GM12878 (cell line): ENCODE results near the gene TRNT1. TPM values are rescaled to one million over a fixed set of nuclear protein-coding genes. Genes with fewer than 3 reads are reported as not detected.

Experiments used
- BACH1 ChIP-seq: fragments of 450-650 bp; IDR thresholded peaks from 2 replicates; pipeline ENCODE4 v1.6.1; 2017; ENCODE audit warnings: mild to moderate bottlenecking, borderline replicate concordance
- CREM ChIP-seq: IDR thresholded peaks from 2 replicates; pipeline ENCODE4 v1.6.1; 2014; ENCODE audit warnings: antibody characterized with exemption, low read depth
- EED ChIP-seq: sonication (generic); IDR thresholded peaks from 2 replicates; pipeline ENCODE4 v1.6.1; 2016; ENCODE audit warnings: antibody characterized with exemption, low read depth
- ETV6 ChIP-seq, 2 experiments: fragments of 450-650 bp in 1 of 2; IDR thresholded peaks in 1 of 2; conservative IDR thresholded peaks in 1 of 2; 2 replicates each; pipeline ENCODE4 v1.6.1; 2014; ENCODE audit warnings: antibody characterized with exemption in 1 of 2, borderline replicate concordance in 1 of 2, low read depth in 1 of 2, mild to moderate bottlenecking in 1 of 2, moderate library complexity in 1 of 2
- MYB ChIP-seq: fragments of 150-350 bp; IDR thresholded peaks from 2 replicates; pipeline ENCODE4 v1.6.1; 2014; ENCODE audit warnings: mild to moderate bottlenecking, low read depth, low read length, borderline replicate concordance
- NFIC ChIP-seq: IDR thresholded peaks from 2 replicates; pipeline ENCODE4 v1.6.1; 2012; ENCODE audit warnings: low read depth, mild to moderate bottlenecking, inconsistent platforms, low read length, moderate library complexity
- NR2C2 ChIP-seq: IDR thresholded peaks from 2 replicates; pipeline ENCODE4 v1.6.1; 2011; ENCODE audit warnings: borderline replicate concordance, low read depth; ENCODE audit not compliant: control insufficient read depth, insufficient read length
- RAD51 ChIP-seq: fragments of 450-650 bp; IDR thresholded peaks from 2 replicates; pipeline ENCODE4 v1.6.1; 2016; ENCODE audit warnings: moderate library complexity, mild to moderate bottlenecking, inconsistent platforms
- RBBP5 ChIP-seq: fragments of 200-600 bp; sonication (generic); conservative IDR thresholded peaks from 2 replicates; pipeline ENCODE4 v1.6.1; 2016
- SPI1 ChIP-seq: IDR thresholded peaks from 2 replicates; pipeline ENCODE4 v1.6.1; 2011; ENCODE audit warnings: low read depth, mild to moderate bottlenecking, low read length, moderate library complexity, borderline replicate concordance; ENCODE audit not compliant: insufficient read depth
- ZNF622 ChIP-seq: fragments of 450-650 bp; IDR thresholded peaks from 2 replicates; pipeline ENCODE4 v1.6.1; 2017; ENCODE audit warnings: mild to moderate bottlenecking, inconsistent platforms
- ZSCAN29 ChIP-seq: fragments of 450-650 bp; IDR thresholded peaks from 2 replicates; pipeline ENCODE4 v1.6.1; 2017; ENCODE audit warnings: mild to moderate bottlenecking, moderate library complexity
- polyA plus RNA-seq, 11 experiments: library from polyadenylated mRNA; depleted of rRNA in 4 of 11; unstranded in 6 of 11; stranded (reverse) in 5 of 11; fragments of >200 nt; fragmentation: Nextera tagmentation in 4 of 11; fragmentation: Illumina TruSeq in 1 of 11; extraction: Ambion mirVana in 4 of 11; extraction: Trizol in 1 of 11; gene quantifications; 1 replicate in 1 of 11; 2 replicates in 10 of 11; pipeline versions ENCODE4 v1.2.1 to v1.2.3, GENCODE V29; 2011 to 2016; ENCODE audit warnings: inconsistent platforms in 2 of 11, missing spikeins in 2 of 11, low read depth in 1 of 11
- total RNA-seq, 4 experiments: library from RNA; depleted of rRNA in 3 of 4; stranded (reverse); fragments of >200 nt in 3 of 4; fragmentation: Illumina TruSeq in 1 of 4; extraction: Trizol in 1 of 4; gene quantifications; 2 replicates each; pipeline versions ENCODE4 v1.2.1 to v1.2.3, GENCODE V29; 2013 to 2021
- TF ChIP-seq, protein P1 (sequence below): IDR thresholded peaks from 2 replicates; pipeline ENCODE4 v1.6.1; 2012; ENCODE audit warnings: improper control_type of control experiment, low read depth, low read length; ENCODE audit not compliant: insufficient replicate concordance
- TF ChIP-seq, protein P2 (sequence below): fragments of 450-650 bp; IDR thresholded peaks from 2 replicates; pipeline ENCODE4 v1.6.1; 2017; ENCODE audit warnings: mild to moderate bottlenecking, low read depth, inconsistent platforms; ENCODE audit not compliant: poor library complexity, severe bottlenecking
- TF ChIP-seq, protein P3 (sequence below): IDR thresholded peaks from 2 replicates; pipeline ENCODE4 v1.6.1; 2011; ENCODE audit warnings: low read depth, mild to moderate bottlenecking, low read length, moderate library complexity, borderline replicate concordance; ENCODE audit errors: extremely low read depth
- TF ChIP-seq, protein P4 (sequence below): IDR thresholded peaks from 2 replicates; pipeline ENCODE4 v1.6.1; 2011; ENCODE audit warnings: mild to moderate bottlenecking, low read depth, low read length, moderate library complexity; ENCODE audit not compliant: insufficient replicate concordance
- TF ChIP-seq, protein P5 (sequence below): fragments of 450-650 bp; formaldehyde crosslinking; IDR thresholded peaks from 2 replicates; pipeline ENCODE4 v1.4.0; 2022; ENCODE audit warnings: mild to moderate bottlenecking, moderate library complexity

The TRNT1 gene
- total and polyA plus RNA-seq, 10 of the 15 experiments (the other 5 are each of a cell fraction or from before 2014, with no cell fraction given): 28.6 to 54.9 (median 36.6) TPM

DNA sequence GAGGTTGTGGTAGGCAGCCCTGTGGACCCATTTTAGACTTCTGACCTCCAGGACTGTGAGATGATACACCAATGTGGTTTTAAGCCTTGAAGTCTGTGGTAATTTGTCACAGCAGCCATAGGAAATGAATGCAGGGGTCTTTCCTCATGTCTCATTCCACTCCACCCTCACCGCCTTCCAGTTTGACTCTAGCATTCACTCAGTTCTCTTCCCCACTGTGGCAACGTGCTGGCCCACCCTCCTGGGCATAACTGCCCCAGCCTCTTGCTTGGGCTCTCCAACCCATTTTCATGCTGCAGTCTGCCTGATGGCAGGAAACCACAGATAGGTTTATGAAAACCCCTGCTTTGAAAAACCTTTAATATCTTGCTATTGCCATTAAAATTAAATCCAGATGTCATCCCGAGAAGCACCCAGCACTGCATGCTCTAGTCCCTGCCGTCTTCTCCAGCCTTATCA lies 7.3 kb upstream of the TRNT1 start (continued):
- TF ChIP-seq, protein P1, sequence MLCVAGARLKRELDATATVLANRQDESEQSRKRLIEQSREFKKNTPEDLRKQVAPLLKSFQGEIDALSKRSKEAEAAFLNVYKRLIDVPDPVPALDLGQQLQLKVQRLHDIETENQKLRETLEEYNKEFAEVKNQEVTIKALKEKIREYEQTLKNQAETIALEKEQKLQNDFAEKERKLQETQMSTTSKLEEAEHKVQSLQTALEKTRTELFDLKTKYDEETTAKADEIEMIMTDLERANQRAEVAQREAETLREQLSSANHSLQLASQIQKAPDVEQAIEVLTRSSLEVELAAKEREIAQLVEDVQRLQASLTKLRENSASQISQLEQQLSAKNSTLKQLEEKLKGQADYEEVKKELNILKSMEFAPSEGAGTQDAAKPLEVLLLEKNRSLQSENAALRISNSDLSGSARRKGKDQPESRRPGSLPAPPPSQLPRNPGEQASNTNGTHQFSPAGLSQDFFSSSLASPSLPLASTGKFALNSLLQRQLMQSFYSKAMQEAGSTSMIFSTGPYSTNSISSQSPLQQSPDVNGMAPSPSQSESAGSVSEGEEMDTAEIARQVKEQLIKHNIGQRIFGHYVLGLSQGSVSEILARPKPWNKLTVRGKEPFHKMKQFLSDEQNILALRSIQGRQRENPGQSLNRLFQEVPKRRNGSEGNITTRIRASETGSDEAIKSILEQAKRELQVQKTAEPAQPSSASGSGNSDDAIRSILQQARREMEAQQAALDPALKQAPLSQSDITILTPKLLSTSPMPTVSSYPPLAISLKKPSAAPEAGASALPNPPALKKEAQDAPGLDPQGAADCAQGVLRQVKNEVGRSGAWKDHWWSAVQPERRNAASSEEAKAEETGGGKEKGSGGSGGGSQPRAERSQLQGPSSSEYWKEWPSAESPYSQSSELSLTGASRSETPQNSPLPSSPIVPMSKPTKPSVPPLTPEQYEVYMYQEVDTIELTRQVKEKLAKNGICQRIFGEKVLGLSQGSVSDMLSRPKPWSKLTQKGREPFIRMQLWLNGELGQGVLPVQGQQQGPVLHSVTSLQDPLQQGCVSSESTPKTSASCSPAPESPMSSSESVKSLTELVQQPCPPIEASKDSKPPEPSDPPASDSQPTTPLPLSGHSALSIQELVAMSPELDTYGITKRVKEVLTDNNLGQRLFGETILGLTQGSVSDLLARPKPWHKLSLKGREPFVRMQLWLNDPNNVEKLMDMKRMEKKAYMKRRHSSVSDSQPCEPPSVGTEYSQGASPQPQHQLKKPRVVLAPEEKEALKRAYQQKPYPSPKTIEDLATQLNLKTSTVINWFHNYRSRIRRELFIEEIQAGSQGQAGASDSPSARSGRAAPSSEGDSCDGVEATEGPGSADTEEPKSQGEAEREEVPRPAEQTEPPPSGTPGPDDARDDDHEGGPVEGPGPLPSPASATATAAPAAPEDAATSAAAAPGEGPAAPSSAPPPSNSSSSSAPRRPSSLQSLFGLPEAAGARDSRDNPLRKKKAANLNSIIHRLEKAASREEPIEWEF: no peak
- TF ChIP-seq, protein P2, sequence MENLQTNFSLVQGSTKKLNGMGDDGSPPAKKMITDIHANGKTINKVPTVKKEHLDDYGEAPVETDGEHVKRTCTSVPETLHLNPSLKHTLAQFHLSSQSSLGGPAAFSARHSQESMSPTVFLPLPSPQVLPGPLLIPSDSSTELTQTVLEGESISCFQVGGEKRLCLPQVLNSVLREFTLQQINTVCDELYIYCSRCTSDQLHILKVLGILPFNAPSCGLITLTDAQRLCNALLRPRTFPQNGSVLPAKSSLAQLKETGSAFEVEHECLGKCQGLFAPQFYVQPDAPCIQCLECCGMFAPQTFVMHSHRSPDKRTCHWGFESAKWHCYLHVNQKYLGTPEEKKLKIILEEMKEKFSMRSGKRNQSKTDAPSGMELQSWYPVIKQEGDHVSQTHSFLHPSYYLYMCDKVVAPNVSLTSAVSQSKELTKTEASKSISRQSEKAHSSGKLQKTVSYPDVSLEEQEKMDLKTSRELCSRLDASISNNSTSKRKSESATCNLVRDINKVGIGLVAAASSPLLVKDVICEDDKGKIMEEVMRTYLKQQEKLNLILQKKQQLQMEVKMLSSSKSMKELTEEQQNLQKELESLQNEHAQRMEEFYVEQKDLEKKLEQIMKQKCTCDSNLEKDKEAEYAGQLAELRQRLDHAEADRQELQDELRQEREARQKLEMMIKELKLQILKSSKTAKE: no peak
- no peak for TF ChIP-seq BACH1
- no peak for TF ChIP-seq NR2C2
- TF ChIP-seq RBBP5: no peak
- TF ChIP-seq, protein P3, sequence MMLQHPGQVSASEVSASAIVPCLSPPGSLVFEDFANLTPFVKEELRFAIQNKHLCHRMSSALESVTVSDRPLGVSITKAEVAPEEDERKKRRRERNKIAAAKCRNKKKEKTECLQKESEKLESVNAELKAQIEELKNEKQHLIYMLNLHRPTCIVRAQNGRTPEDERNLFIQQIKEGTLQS: no peak
- peak in 1 of 2 experiments; percentile 40; a peak in 2 of 4 replicates for TF ChIP-seq ETV6 (conservative IDR thresholded peaks at IDR 0.05 in 1 of 2, IDR thresholded peaks at IDR 0.05 in 1 of 2; ENCODE audit: borderline replicate concordance in 1 of 2, low read depth in 1 of 2)
- no peak for TF ChIP-seq ZNF622
- TF ChIP-seq, protein P4, sequence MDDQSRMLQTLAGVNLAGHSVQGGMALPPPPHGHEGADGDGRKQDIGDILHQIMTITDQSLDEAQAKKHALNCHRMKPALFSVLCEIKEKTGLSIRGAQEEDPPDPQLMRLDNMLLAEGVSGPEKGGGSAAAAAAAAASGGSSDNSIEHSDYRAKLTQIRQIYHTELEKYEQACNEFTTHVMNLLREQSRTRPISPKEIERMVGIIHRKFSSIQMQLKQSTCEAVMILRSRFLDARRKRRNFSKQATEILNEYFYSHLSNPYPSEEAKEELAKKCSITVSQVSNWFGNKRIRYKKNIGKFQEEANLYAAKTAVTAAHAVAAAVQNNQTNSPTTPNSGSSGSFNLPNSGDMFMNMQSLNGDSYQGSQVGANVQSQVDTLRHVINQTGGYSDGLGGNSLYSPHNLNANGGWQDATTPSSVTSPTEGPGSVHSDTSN: no peak
- no peak for TF ChIP-seq SPI1
- 0 out of 2 replicates have a peak, but pooled peaks have one; percentile 32 for TF ChIP-seq EED
- TF ChIP-seq NFIC: peak; percentile 28; the same call in 1 of the 2 replicates
- TF ChIP-seq MYB: no peak
- no peak for TF ChIP-seq ZSCAN29
- TF ChIP-seq RAD51: no peak
- TF ChIP-seq, protein P5, sequence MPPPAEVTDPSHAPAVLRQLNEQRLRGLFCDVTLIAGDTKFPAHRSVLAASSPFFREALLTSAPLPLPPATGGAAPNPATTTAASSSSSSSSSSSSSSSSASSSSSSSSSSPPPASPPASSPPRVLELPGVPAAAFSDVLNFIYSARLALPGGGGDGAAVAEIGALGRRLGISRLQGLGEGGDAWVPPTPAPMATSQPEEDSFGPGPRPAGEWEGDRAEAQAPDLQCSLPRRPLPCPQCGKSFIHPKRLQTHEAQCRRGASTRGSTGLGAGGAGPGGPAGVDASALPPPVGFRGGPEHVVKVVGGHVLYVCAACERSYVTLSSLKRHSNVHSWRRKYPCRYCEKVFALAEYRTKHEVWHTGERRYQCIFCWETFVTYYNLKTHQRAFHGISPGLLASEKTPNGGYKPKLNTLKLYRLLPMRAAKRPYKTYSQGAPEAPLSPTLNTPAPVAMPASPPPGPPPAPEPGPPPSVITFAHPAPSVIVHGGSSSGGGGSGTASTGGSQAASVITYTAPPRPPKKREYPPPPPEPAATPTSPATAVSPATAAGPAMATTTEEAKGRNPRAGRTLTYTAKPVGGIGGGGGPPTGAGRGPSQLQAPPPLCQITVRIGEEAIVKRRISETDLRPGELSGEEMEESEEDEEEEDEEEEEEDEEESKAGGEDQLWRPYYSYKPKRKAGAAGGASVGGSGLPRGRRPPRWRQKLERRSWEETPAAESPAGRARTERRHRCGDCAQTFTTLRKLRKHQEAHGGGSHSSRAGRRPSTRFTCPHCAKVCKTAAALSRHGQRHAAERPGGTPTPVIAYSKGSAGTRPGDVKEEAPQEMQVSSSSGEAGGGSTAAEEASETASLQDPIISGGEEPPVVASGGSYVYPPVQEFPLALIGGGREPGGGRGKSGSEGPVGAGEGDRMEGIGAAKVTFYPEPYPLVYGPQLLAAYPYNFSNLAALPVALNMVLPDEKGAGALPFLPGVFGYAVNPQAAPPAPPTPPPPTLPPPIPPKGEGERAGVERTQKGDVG: no peak
- TF ChIP-seq CREM: peak; percentile 30; the same call in 1 of the 2 replicates
- TF ChIP-seq, all 136 proteins: peak for 6
